ENCODE data around the gene CNTN1.

The CNTN1 gene

GRCh38 chr12:40831916-40832315, 139.7 kb downstream of the CNTN1 start:
- DNase-seq (ENCODE audit: low read depth) = no peak
- no peak overlapping the region for H3K4me3 ChIP-seq (replicated peaks; ENCODE audit: low read depth, low read length)
- TF ChIP-seq CTCF (IDR thresholded peaks at IDR 0.05; ENCODE audit: low read length, missing control alignments) = no peak

DNA sequence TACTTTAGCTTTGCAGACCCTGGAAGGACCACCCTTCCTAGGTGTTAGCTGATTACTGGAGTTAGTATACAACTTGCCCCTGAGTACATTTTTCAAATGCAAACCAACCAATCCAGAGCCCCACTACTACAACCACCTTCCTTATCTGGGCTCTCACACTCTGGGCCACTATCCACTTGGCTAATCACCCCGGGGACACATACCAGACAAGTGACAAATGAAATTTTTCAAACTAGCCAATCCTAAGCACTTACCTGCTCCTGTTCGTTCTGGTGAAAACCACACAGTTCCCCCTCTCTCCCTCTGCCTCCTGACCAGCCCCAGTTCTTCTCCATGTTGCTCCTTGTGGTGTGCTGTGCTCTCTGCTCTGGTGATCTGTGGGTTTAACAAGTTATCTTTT, 140.4 kb downstream of the CNTN1 start:
- no peak for TF ChIP-seq CTCF (IDR thresholded peaks at IDR 0.05; ENCODE audit: low read length, missing control alignments)

GRCh38 chr12:40833818-40834217, 141.6 kb downstream of the CNTN1 start:
- TF ChIP-seq CTCF (IDR thresholded peaks at IDR 0.05; ENCODE audit: low read length, missing control alignments) = no peak
- no peak overlapping the region for H3K4me3 ChIP-seq (replicated peaks; ENCODE audit: low read depth, low read length)
- DNase-seq (ENCODE audit: low read depth) = no peak

More for the DNA sequence above, 140.4 kb downstream of the CNTN1 start:
- DNase-seq (ENCODE audit: low read depth) = no peak
- H3K4me3 ChIP-seq (replicated peaks; ENCODE audit: low read depth, low read length) = no peak overlapping the region

DNA sequence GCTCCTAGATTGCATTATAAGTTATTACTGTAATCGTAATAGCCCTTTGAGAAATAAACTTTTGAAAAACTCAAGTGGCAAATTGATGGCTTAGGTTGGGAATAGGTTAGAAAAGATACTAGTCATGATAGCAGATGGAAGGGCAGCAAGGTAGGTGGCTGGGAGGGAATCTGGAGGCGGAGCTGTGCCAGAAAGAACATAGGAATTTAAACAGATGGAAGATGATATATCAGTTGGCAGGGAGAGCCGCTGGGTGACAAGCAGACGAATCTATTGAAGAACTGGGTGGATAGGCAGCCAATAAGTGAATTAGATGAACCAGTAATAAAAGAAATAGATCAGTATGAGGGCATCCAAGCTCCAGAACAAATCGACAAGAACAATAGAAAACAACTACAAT, 142.1 kb downstream of the CNTN1 start:
- TF ChIP-seq CTCF (IDR thresholded peaks at IDR 0.05; ENCODE audit: low read length, missing control alignments) = no peak
- DNase-seq (ENCODE audit: low read depth) = no peak
- no peak overlapping the region for H3K4me3 ChIP-seq (replicated peaks; ENCODE audit: low read depth, low read length)

DNA sequence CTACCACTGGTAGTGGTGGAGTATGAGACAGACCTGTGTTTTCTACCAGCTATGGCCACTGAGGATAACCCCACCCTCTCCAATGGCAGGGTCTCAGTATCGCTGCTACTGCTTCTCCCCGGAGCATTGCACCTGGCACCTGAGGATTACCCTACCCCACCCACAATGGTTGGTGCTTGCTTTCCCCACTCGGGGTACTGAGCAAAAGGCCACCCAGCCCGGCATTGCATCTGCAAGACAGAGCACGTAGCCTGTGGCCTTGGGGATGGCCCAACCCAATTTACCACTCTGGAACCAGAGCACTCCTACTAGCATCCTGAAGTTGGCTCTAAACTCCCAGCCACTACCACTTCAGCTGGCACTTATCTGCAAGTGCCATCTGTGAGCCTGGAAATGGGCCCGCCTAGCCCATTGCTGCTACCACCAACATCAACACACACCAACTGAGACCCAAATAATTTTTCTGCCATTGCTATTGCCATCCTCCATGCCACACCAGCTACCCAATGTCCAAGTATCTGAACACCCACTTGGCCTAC, 145.7 kb downstream of the CNTN1 start:
- TF ChIP-seq CTCF (IDR thresholded peaks at IDR 0.05; ENCODE audit: low read length, missing control alignments) = no peak
- no peak overlapping the region for H3K4me3 ChIP-seq (replicated peaks; ENCODE audit: low read depth, low read length)
- no peak for DNase-seq (ENCODE audit: low read depth)

GRCh38 chr12:40843495-40843894, 151.3 kb downstream of the CNTN1 start:
- no peak for TF ChIP-seq CTCF (IDR thresholded peaks at IDR 0.05; ENCODE audit: low read length, missing control alignments)
- no peak for DNase-seq (ENCODE audit: low read depth)
- no peak overlapping the region for H3K4me3 ChIP-seq (replicated peaks; ENCODE audit: low read depth, low read length)

DNA sequence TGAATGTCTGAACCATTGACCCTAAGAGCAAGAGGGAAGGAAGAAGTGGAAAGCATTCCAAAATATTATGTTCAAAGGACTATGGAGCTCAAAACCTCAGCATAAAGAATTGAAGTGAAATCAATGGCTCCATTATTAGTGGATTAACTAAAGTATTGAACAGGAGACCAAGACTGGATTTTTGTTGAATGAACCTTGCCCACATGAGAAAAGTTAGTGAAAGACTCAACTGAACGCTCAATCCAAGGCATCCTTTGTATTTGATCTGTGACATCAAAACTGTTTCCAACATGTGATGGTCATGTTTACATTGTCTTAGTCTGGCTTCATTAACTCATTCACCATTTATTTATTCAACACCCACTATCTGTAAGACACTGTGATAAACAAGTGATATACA, 161.0 kb downstream of the CNTN1 start:
- no peak for DNase-seq (ENCODE audit: low read depth)
- H3K4me3 ChIP-seq (replicated peaks; ENCODE audit: low read depth, low read length) = no peak overlapping the region
- TF ChIP-seq CTCF (IDR thresholded peaks at IDR 0.05; ENCODE audit: low read length, missing control alignments) = no peak
